D721Med (cell line): ENCODE measurements around the gene UGT1A9.

Experiments
- DNase-seq: peaks from one replicate; pipeline ENCODE4 v3.0.0; 2011; ENCODE audit warnings: low spot score; ENCODE audit not compliant: insufficient read length
- FAIRE-seq: peaks from 2 replicates; lab custom pipeline; 2011; peaks lifted over from hg19 to GRCh38; lab: Jason Lieb, UNC
- CTCF ChIP-seq: IDR thresholded peaks from 2 replicates; pipeline ENCODE4 v1.5.1; 2012; ENCODE audit warnings: mild to moderate bottlenecking, control low read depth; ENCODE audit not compliant: insufficient read depth; ENCODE audit errors: missing control alignments

UGT1A9 gene

GRCh38 chr2:233817995-233818638 is 146.4 kb downstream of the UGT1A9 start:
- TF ChIP-seq CTCF, result no peak
- DNase-seq (no peak), FAIRE-seq (no peak)

GRCh38 chr2:233818639-233819621 is 147.2 kb downstream of the UGT1A9 start:
- TF ChIP-seq CTCF, result no peak
- FAIRE-seq (no peak), DNase-seq (no peak)

GRCh38 chr2:233819884-233820773 is 148.4 kb downstream of the UGT1A9 start:
- FAIRE-seq (no peak), DNase-seq (no peak)
- no peak for TF ChIP-seq CTCF

GRCh38 chr2:233820774-233821105 is 149.0 kb downstream of the UGT1A9 start:
- DNase-seq (no peak), FAIRE-seq (no peak)
- no peak for TF ChIP-seq CTCF

- DNase-seq, result no peak
- no peak for TF ChIP-seq CTCF
- no peak for FAIRE-seq
Observed at GRCh38 chr2:233821196-233821595, 149.5 kb downstream of the UGT1A9 start.

- no peak for TF ChIP-seq CTCF
- DNase-seq (no peak), FAIRE-seq (no peak)
Observed at GRCh38 chr2:233821709-233822100, 150.0 kb downstream of the UGT1A9 start.
